ENCODE results near the gene OBP2A.

OBP2A gene

DNA sequence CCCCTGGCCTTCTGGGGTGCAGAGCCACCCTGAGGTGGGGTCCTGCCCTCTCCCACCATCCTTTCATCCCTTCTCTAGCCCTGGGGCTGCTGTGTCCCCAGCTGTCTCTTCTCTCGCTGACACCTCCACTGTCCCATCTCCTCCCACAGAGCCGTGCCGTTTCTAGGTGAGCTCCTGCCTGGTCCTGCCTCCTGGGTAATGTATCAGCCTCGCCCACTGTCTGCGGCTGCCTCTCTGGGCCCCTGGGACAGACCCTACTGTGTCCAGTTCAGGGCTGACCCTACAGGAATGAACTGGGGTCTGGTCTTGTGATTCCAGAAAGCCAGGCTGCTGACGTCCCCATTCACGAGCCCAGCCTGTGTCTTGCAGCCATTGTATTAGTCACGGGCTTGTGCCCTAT lies 19.7 kb downstream of the OBP2A start:
- Histone ChIP-seq H3K9ac (ENCODE audit: low read length) (no peak overlapping the region), H2BK15ac (replicated peaks; ENCODE audit: low read depth) (no peak overlapping the region), H2BK120ac (ENCODE audit: low read depth, low read length) (no peak overlapping the region), H4K5ac (ENCODE audit: low read length) (no peak overlapping the region), H3K79me2 (ENCODE audit: control insufficient read depth, insufficient read depth, low read length) (no peaks in the 10 kb centered on the region), H3K23ac (ENCODE audit: low read length) (no peak overlapping the region), H3K36me3 (ENCODE audit: control insufficient read depth, insufficient read depth, low read length) (no peaks in the 10 kb centered on the region), H3K18ac (ENCODE audit: low read length) (no peak overlapping the region), H2BK5ac (ENCODE audit: low read length) (no peak overlapping the region), H2AK5ac (ENCODE audit: low read length) (no peak overlapping the region), H3K27me3 (ENCODE audit: insufficient read depth, low read length, poor library complexity) (no peaks in the 10 kb centered on the region), H3K27ac (ENCODE audit: low read depth, low read length) (no peak overlapping the region), H3K4ac (ENCODE audit: low read depth, low read length) (no peak overlapping the region), H4K8ac (ENCODE audit: low read depth, low read length) (no peak overlapping the region), H3K4me1 (ENCODE audit: control insufficient read depth, low read depth, low read length) (no peaks in the 10 kb centered on the region), H3K79me1 (ENCODE audit: low read length) (no peaks in the 10 kb centered on the region), H3K4me3 (ENCODE audit: low read length) (no peak overlapping the region), H3K56ac (ENCODE audit: low read length) (no peak overlapping the region), H3K4me2 (ENCODE audit: low read length) (no peak overlapping the region)
- WGBS (ENCODE audit: extremely low coverage, insufficient coverage, low lambda C conversion rate): no CpG with 5 or more reads among the region's 8 CpGs
- no peak for DNase-seq

DNA sequence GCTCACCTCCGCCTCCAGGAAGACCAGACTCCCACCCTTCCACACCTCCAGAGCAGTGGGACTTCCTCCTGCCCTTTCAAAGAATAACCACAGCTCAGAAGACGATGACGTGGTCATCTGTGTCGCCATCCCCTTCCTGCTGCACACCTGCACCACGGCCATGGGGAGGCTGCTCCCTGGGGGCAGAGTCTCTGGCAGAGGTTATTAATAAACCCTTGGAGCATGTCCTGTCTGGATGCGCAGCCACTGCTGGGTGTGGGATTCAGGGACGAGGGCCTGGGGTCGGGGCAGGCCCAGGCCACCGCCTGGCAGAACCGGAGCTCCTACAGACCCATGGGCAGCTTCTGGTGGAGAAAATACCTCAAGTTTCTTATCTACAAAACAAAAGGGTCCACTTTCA lies 20.6 kb downstream of the OBP2A start:
- Histone ChIP-seq H4K5ac (ENCODE audit: low read length) (no peak overlapping the region), H3K23ac (ENCODE audit: low read length) (no peak overlapping the region), H3K9ac (ENCODE audit: low read length) (no peak overlapping the region), H3K18ac (ENCODE audit: low read length) (no peak overlapping the region), H2BK5ac (ENCODE audit: low read length) (no peak overlapping the region), H4K8ac (ENCODE audit: low read depth, low read length) (no peak overlapping the region), H3K36me3 (ENCODE audit: control insufficient read depth, insufficient read depth, low read length) (no peaks in the 10 kb centered on the region), H3K4me3 (ENCODE audit: low read length) (no peak overlapping the region), H3K4ac (ENCODE audit: low read depth, low read length) (no peak overlapping the region), H2BK15ac (replicated peaks; ENCODE audit: low read depth) (no peak overlapping the region), H3K27me3 (ENCODE audit: insufficient read depth, low read length, poor library complexity) (no peaks in the 10 kb centered on the region), H3K4me2 (ENCODE audit: low read length) (no peak overlapping the region), H3K79me2 (ENCODE audit: control insufficient read depth, insufficient read depth, low read length) (no peaks in the 10 kb centered on the region), H3K56ac (ENCODE audit: low read length) (no peak overlapping the region), H3K79me1 (ENCODE audit: low read length) (no peaks in the 10 kb centered on the region), H3K27ac (ENCODE audit: low read depth, low read length) (no peak overlapping the region), H2BK120ac (ENCODE audit: low read depth, low read length) (no peak overlapping the region), H3K4me1 (ENCODE audit: control insufficient read depth, low read depth, low read length) (no peaks in the 10 kb centered on the region), H2AK5ac (ENCODE audit: low read length) (no peak overlapping the region)
- no CpG with 5 or more reads among the region's 10 CpGs for WGBS (ENCODE audit: extremely low coverage, insufficient coverage, low lambda C conversion rate)
- no peak for DNase-seq

DNA sequence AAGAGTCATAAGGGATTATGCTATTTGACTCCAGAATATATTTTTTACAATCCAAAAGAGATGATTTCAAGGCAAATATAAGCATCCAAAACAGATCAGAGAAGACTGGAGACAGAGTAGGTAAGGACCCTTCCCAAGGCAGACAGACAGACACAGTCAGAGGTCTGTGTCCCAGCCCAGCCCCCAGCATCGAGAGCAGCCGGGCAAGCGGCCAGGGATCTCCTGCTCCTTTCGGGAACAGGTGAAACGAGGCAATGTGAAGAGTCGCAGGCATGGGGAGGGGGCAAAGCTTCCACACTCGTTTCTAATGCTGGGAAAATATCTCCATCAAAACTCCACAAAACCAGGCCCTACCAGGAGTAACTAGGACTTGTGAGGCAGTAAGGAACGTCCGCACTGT lies 21.4 kb downstream of the OBP2A start:
- H2BK15ac ChIP-seq (replicated peaks; ENCODE audit: low read depth): no peak overlapping the region
- H3K79me1 ChIP-seq (ENCODE audit: low read length): no peaks in the 10 kb centered on the region
- H3K56ac ChIP-seq (ENCODE audit: low read length): no peak overlapping the region
- no peak overlapping the region for H2BK120ac ChIP-seq (ENCODE audit: low read depth, low read length)
- H3K4ac ChIP-seq (ENCODE audit: low read depth, low read length): no peak overlapping the region
- H3K27ac ChIP-seq (ENCODE audit: low read depth, low read length): no peak overlapping the region
- no peak overlapping the region for H2AK5ac ChIP-seq (ENCODE audit: low read length)
- H3K4me3 ChIP-seq (ENCODE audit: low read length): no peak overlapping the region
- no peaks in the 10 kb centered on the region for H3K79me2 ChIP-seq (ENCODE audit: control insufficient read depth, insufficient read depth, low read length)
- no peaks in the 10 kb centered on the region for H3K36me3 ChIP-seq (ENCODE audit: control insufficient read depth, insufficient read depth, low read length)
- no peaks in the 10 kb centered on the region for H3K4me1 ChIP-seq (ENCODE audit: control insufficient read depth, low read depth, low read length)
- no peak for DNase-seq
- no peak overlapping the region for H4K5ac ChIP-seq (ENCODE audit: low read length)
- H2BK5ac ChIP-seq (ENCODE audit: low read length): no peak overlapping the region
- no peak overlapping the region for H3K18ac ChIP-seq (ENCODE audit: low read length)
- no peaks in the 10 kb centered on the region for H3K27me3 ChIP-seq (ENCODE audit: insufficient read depth, low read length, poor library complexity)
- H3K23ac ChIP-seq (ENCODE audit: low read length): no peak overlapping the region
- WGBS (ENCODE audit: extremely low coverage, insufficient coverage, low lambda C conversion rate): no CpG with 5 or more reads among the region's 9 CpGs
- no peak overlapping the region for H3K4me2 ChIP-seq (ENCODE audit: low read length)
- H4K8ac ChIP-seq (ENCODE audit: low read depth, low read length): no peak overlapping the region
- no peak overlapping the region for H3K9ac ChIP-seq (ENCODE audit: low read length)

DNA sequence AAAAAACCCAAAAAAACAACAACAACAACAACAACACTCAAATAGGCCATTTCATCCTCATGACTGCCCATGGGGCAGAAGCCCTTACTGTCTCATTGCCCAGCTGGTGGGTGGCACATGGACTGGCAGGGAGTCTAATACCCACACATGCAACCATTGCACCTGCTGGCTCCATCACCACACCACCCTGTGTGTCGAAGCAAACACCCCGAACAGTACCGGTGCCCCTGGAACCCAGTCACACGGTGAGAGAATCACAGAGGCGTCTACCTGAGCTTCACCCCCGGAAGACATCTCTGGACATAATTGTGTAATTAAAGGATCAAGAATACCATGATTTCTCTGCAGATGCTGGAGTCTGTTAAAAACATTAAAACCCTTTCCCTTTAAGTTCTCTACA lies 22.1 kb downstream of the OBP2A start:
- no peak overlapping the region for H4K8ac ChIP-seq (ENCODE audit: low read depth, low read length)
- no peaks in the 10 kb centered on the region for H3K79me2 ChIP-seq (ENCODE audit: control insufficient read depth, insufficient read depth, low read length)
- H2BK120ac ChIP-seq (ENCODE audit: low read depth, low read length): no peak overlapping the region
- H3K23ac ChIP-seq (ENCODE audit: low read length): no peak overlapping the region
- H2BK15ac ChIP-seq (replicated peaks; ENCODE audit: low read depth): no peak overlapping the region
- H3K18ac ChIP-seq (ENCODE audit: low read length): no peak overlapping the region
- H3K27ac ChIP-seq (ENCODE audit: low read depth, low read length): no peak overlapping the region
- H3K79me1 ChIP-seq (ENCODE audit: low read length): no peaks in the 10 kb centered on the region
- no peak overlapping the region for H3K4ac ChIP-seq (ENCODE audit: low read depth, low read length)
- no peak overlapping the region for H4K5ac ChIP-seq (ENCODE audit: low read length)
- H2AK5ac ChIP-seq (ENCODE audit: low read length): no peak overlapping the region
- no peak overlapping the region for H2BK5ac ChIP-seq (ENCODE audit: low read length)
- no peak overlapping the region for H3K9ac ChIP-seq (ENCODE audit: low read length)
- no peaks in the 10 kb centered on the region for H3K4me1 ChIP-seq (ENCODE audit: control insufficient read depth, low read depth, low read length)
- H3K36me3 ChIP-seq (ENCODE audit: control insufficient read depth, insufficient read depth, low read length): no peaks in the 10 kb centered on the region
- no peak overlapping the region for H3K56ac ChIP-seq (ENCODE audit: low read length)
- no peak overlapping the region for H3K4me3 ChIP-seq (ENCODE audit: low read length)
- no CpG with 5 or more reads among the region's 6 CpGs for whole genome bisulfite sequencing (ENCODE audit: extremely low coverage, insufficient coverage, low lambda C conversion rate)
- no peak for DNase-seq
- no peaks in the 10 kb centered on the region for H3K27me3 ChIP-seq (ENCODE audit: insufficient read depth, low read length, poor library complexity)
- H3K4me2 ChIP-seq (ENCODE audit: low read length): no peak overlapping the region

DNA sequence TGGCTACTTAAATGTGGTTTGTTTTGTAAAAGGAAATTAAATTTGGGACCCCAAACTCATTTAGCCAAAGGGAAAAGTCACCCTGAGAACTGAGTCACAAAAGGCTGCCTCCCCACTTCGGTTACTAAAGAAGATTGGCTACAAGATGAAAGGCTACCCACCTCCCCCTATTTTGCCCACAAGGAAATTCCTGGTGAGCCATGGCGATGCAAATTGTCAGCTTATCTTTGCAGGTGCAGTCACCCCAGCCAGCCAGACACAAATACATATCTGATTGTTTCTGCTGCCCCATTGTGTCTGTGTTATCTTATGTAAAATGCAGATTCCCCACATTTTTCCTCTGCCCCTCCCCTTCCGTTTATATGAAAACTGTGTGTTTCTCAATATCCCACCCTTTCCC lies 24.5 kb downstream of the OBP2A start:
- Histone ChIP-seq H3K27ac (ENCODE audit: low read depth, low read length) (no peak overlapping the region), H2AK5ac (ENCODE audit: low read length) (no peak overlapping the region), H3K4me3 (ENCODE audit: low read length) (no peak overlapping the region), H3K4ac (ENCODE audit: low read depth, low read length) (no peak overlapping the region), H2BK120ac (ENCODE audit: low read depth, low read length) (no peak overlapping the region), H3K4me1 (ENCODE audit: control insufficient read depth, low read depth, low read length) (no peaks in the 10 kb centered on the region), H4K5ac (ENCODE audit: low read length) (no peak overlapping the region), H2BK15ac (replicated peaks; ENCODE audit: low read depth) (no peak overlapping the region), H3K9ac (ENCODE audit: low read length) (no peak overlapping the region), H4K8ac (ENCODE audit: low read depth, low read length) (no peak overlapping the region), H3K79me1 (ENCODE audit: low read length) (no peaks in the 10 kb centered on the region), H3K36me3 (ENCODE audit: control insufficient read depth, insufficient read depth, low read length) (no peaks in the 10 kb centered on the region), H3K4me2 (ENCODE audit: low read length) (no peak overlapping the region), H3K79me2 (ENCODE audit: control insufficient read depth, insufficient read depth, low read length) (no peaks in the 10 kb centered on the region), H3K18ac (ENCODE audit: low read length) (no peak overlapping the region), H3K27me3 (ENCODE audit: insufficient read depth, low read length, poor library complexity) (no peaks in the 10 kb centered on the region), H3K23ac (ENCODE audit: low read length) (no peak overlapping the region), H2BK5ac (ENCODE audit: low read length) (no peak overlapping the region), H3K56ac (ENCODE audit: low read length) (no peak overlapping the region)
- no CpG with 5 or more reads among the region's 3 CpGs for WGBS (ENCODE audit: extremely low coverage, insufficient coverage, low lambda C conversion rate)
- peak; percentile 10 for DNase-seq

DNA sequence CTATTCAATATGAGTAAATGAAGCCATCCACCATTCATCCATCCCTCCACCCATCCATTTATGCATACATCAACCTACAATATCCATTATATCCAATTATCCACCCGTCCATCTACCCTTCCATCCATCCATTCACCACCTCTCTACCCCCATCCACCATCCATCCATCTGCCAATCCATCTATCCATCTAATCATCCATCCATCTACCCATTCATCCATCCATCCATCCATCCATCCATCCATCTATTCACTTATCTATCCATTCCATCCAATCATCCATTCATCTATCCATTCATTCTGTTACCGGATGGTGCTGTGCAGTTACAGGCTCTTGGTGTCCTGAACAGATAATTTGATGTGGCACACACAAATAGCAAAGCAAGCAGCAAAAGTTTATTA lies 26.3 kb downstream of the OBP2A start:
- no peak overlapping the region for H2BK5ac ChIP-seq (ENCODE audit: low read length)
- no peaks in the 10 kb centered on the region for H3K4me1 ChIP-seq (ENCODE audit: control insufficient read depth, low read depth, low read length)
- H3K27me3 ChIP-seq (ENCODE audit: insufficient read depth, low read length, poor library complexity): no peaks in the 10 kb centered on the region
- H2AK5ac ChIP-seq (ENCODE audit: low read length): no peak overlapping the region
- H3K4ac ChIP-seq (ENCODE audit: low read depth, low read length): no peak overlapping the region
- H3K27ac ChIP-seq (ENCODE audit: low read depth, low read length): no peak overlapping the region
- no peak overlapping the region for H3K56ac ChIP-seq (ENCODE audit: low read length)
- no peak overlapping the region for H2BK120ac ChIP-seq (ENCODE audit: low read depth, low read length)
- no peaks in the 10 kb centered on the region for H3K79me1 ChIP-seq (ENCODE audit: low read length)
- H3K4me3 ChIP-seq (ENCODE audit: low read length): no peak overlapping the region
- H3K18ac ChIP-seq (ENCODE audit: low read length): no peak overlapping the region
- no peak overlapping the region for H4K5ac ChIP-seq (ENCODE audit: low read length)
- H4K8ac ChIP-seq (ENCODE audit: low read depth, low read length): no peak overlapping the region
- no peak overlapping the region for H3K4me2 ChIP-seq (ENCODE audit: low read length)
- H2BK15ac ChIP-seq (replicated peaks; ENCODE audit: low read depth): no peak overlapping the region
- no peak overlapping the region for H3K23ac ChIP-seq (ENCODE audit: low read length)
- no peak for DNase-seq
- 100% methylated on average over 1 of the region's 2 CpGs for WGBS (ENCODE audit: extremely low coverage, insufficient coverage, low lambda C conversion rate)
- H3K79me2 ChIP-seq (ENCODE audit: control insufficient read depth, insufficient read depth, low read length): no peaks in the 10 kb centered on the region
- no peaks in the 10 kb centered on the region for H3K36me3 ChIP-seq (ENCODE audit: control insufficient read depth, insufficient read depth, low read length)
- no peak overlapping the region for H3K9ac ChIP-seq (ENCODE audit: low read length)
